ENCODE measurements around the gene POU6F2. TPM values are rescaled to one million over a fixed set of nuclear protein-coding genes. Genes with fewer than 3 reads are reported as not detected.

The POU6F2 gene
- total and polyA plus RNA-seq, 2 of the 4 experiments (the other 2 are of a cell fraction) = not detected

DNA sequence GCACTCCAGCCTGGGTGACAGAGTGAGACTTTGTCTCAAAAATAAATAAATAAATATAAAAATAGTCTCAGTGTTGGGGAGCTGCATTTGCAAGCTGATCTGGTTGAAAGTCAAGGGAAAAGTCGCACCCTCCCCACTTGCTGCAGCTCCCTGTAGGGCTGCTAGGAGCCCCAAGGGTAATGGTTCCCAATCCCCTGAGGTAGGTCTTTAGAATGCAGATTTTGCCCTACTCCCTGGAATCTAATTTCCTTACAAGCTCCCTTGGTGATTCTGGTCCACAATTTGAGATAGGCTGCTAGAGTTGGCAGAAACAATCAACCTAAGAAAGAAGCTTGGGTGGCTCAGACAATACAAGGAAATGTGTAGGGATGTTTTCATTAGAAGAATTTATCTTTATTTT, 356.0 kb downstream of the POU6F2 start:
- in situ Hi-C loops (cut with MboI; ENCODE audit: low sequenced_read_pairs) = no loop called here
- no peak overlapping the region for H2AFZ ChIP-seq (replicated peaks; ENCODE audit: low read length, poor library complexity)
- no CpG with 5 or more reads among the region's 1 CpG for WGBS, 2 experiments (ENCODE audit: extremely low coverage in 2 of 2, insufficient read length in 1 of 2)
- POLR2A ChIA-PET (ENCODE audit: unreplicated experiment) = no interaction called here
- H3K4me2 ChIP-seq (ENCODE audit: low read depth, low read length) = no peak overlapping the region
- H4K20me1 ChIP-seq (ENCODE audit: insufficient read depth, low read length) = no peaks in the 10 kb centered on the region
- no peaks in the 10 kb centered on the region for H3K9me1 ChIP-seq (ENCODE audit: insufficient read depth, low read length)
- no peak overlapping the region for H4K8ac ChIP-seq (ENCODE audit: low read depth in 2 of 2, low read length in 2 of 2)
- no peak overlapping the region for H2BK5ac ChIP-seq (ENCODE audit: low read depth, low read length, poor library complexity, severe bottlenecking)
- H3K79me1 ChIP-seq (ENCODE audit: low read depth in 1 of 2, low read length in 2 of 2) = no peaks in the 10 kb centered on the region
- H3K14ac ChIP-seq (replicated peaks; ENCODE audit: low read depth, low read length) = no peak overlapping the region
- ATAC-seq (ENCODE audit: low read depth) (no peak), DNase-seq (no peak)
- no TSS peak for BruUV-seq (replicated peaks)
- no peaks in the 10 kb centered on the region for H3K27me3 ChIP-seq (ENCODE audit: control insufficient read depth, insufficient read depth, low read length)
- intact Hi-C loops (cut with micrococcal nuclease) = no loop called here
- TF ChIP-seq, protein P1, sequence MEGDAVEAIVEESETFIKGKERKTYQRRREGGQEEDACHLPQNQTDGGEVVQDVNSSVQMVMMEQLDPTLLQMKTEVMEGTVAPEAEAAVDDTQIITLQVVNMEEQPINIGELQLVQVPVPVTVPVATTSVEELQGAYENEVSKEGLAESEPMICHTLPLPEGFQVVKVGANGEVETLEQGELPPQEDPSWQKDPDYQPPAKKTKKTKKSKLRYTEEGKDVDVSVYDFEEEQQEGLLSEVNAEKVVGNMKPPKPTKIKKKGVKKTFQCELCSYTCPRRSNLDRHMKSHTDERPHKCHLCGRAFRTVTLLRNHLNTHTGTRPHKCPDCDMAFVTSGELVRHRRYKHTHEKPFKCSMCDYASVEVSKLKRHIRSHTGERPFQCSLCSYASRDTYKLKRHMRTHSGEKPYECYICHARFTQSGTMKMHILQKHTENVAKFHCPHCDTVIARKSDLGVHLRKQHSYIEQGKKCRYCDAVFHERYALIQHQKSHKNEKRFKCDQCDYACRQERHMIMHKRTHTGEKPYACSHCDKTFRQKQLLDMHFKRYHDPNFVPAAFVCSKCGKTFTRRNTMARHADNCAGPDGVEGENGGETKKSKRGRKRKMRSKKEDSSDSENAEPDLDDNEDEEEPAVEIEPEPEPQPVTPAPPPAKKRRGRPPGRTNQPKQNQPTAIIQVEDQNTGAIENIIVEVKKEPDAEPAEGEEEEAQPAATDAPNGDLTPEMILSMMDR (conservative IDR thresholded peaks at IDR 0.05; ENCODE audit: low read depth, low read length) = no peak
- TF ChIP-seq CHD1 (IDR thresholded peaks at IDR 0.05; ENCODE audit: low read depth, low read length) = no peak
- TF ChIP-seq, protein P2, sequence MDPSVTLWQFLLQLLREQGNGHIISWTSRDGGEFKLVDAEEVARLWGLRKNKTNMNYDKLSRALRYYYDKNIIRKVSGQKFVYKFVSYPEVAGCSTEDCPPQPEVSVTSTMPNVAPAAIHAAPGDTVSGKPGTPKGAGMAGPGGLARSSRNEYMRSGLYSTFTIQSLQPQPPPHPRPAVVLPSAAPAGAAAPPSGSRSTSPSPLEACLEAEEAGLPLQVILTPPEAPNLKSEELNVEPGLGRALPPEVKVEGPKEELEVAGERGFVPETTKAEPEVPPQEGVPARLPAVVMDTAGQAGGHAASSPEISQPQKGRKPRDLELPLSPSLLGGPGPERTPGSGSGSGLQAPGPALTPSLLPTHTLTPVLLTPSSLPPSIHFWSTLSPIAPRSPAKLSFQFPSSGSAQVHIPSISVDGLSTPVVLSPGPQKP (IDR thresholded peaks at IDR 0.05; ENCODE audit: borderline replicate concordance, low read depth, low read length) = no peak
- no peak overlapping the region for H3K4ac ChIP-seq (ENCODE audit: low read depth, low read length)
- H3K9me3 ChIP-seq (ENCODE audit: control insufficient read depth, insufficient read depth, low read length) = no peaks in the 10 kb centered on the region
- no peak overlapping the region for H2AK5ac ChIP-seq (ENCODE audit: low read depth, low read length)
- no peak overlapping the region for H2BK20ac ChIP-seq (ENCODE audit: low read depth, low read length)
- no peak overlapping the region for H3K23ac ChIP-seq (ENCODE audit: low read depth, low read length)
- H4K5ac ChIP-seq (ENCODE audit: low read depth, low read length) = no peak overlapping the region
- H2AK9ac ChIP-seq (replicated peaks; ENCODE audit: low read depth, low read length, poor library complexity) = no peak overlapping the region
- no peak overlapping the region for H3K4me3 ChIP-seq (ENCODE audit: insufficient read depth, low read depth, low read length)
- H2BK120ac ChIP-seq (ENCODE audit: low read depth, low read length) = no peak overlapping the region
- no peak overlapping the region for H3K18ac ChIP-seq (ENCODE audit: low read depth, low read length)
- dilution Hi-C loops (cut with HindIII; ENCODE audit: low sequenced_read_pairs, unreplicated experiment) = no loop called here
- CTCF ChIA-PET = no interaction called here
- H3K36me3 ChIP-seq (ENCODE audit: control insufficient read depth, insufficient read depth, low read length) = no peaks in the 10 kb centered on the region
- H3K9ac ChIP-seq (ENCODE audit: low read depth, low read length) = no peak overlapping the region
- H4K91ac ChIP-seq (ENCODE audit: insufficient read depth, low read depth, low read length) = no peak overlapping the region
- no peak overlapping the region for H3K27ac ChIP-seq (ENCODE audit: insufficient read depth, low read length)
- no peaks in the 10 kb centered on the region for H3K4me1 ChIP-seq (ENCODE audit: control insufficient read depth, insufficient read depth, low read length)
- no peak overlapping the region for H2BK15ac ChIP-seq (ENCODE audit: low read depth, low read length)
- no peak overlapping the region for H3K56ac ChIP-seq (ENCODE audit: extremely low read depth, insufficient read depth, low read length)

Measured in IMR-90 (cell line).